Gastroesophageal sphincter (tissue), 4 donors: ENCODE results near the gene TADA2B. TPM values are rescaled to one million over a fixed set of nuclear protein-coding genes. Genes with fewer than 3 reads are reported as not detected.
A peak's percentile ranks its signal among the peaks of the same experiment; 100 is the strongest.

Source experiments
- ATAC-seq: fragments of 150-250 bp; one replicate; pipeline ENCODE4 v1.9.1; 2016; ENCODE audit warnings: mild to moderate bottlenecking, moderate library complexity
- H3K27ac ChIP-seq, 4 donors: fragments of 200-600 bp; sonication (generic) in 3 of 4; 1 replicate in 3 of 4; 2 replicates in 1 of 4; pipeline ENCODE4 v1.5.1; 2016 to 2019
- H3K27me3 ChIP-seq: fragments of 200-600 bp; sonication (generic); one replicate; pipeline ENCODE4 v1.5.1; 2019
- H3K36me3 ChIP-seq, 2 donors: fragments of 200-600 bp; sonication (generic); one replicate each; pipeline ENCODE4 v1.5.1; 2019; ENCODE audit warnings: control low read depth in 1 of 2
- H3K4me1 ChIP-seq, 3 donors: fragments of 200-600 bp; sonication (generic); 1 replicate in 2 of 3; 2 replicates in 1 of 3; pipeline ENCODE4 v1.5.1; 2016 to 2019; ENCODE audit warnings: control low read depth in 2 of 3
- H3K4me3 ChIP-seq, 2 donors: fragments of 200-600 bp; sonication (generic); one replicate each; pipeline ENCODE4 v1.5.1; 2019; ENCODE audit warnings: mild to moderate bottlenecking in 1 of 2, moderate library complexity in 1 of 2
- H3K9me3 ChIP-seq, 3 donors: fragments of 200-600 bp; sonication (generic); one replicate each; pipeline ENCODE4 v1.5.1; 2017 to 2019; ENCODE audit warnings: control low read depth in 2 of 3
- CTCF ChIP-seq, 4 experiments: fragments of 200-600 bp in 2 of 4; fragments of 450-650 bp in 2 of 4; sonication (generic) in 1 of 4; IDR thresholded peaks; one replicate each; pipeline ENCODE4 v1.5.1; 2017 to 2019; ENCODE audit warnings: antibody characterized with exemption in 4 of 4, mild to moderate bottlenecking in 2 of 4, moderate library complexity in 2 of 4
- EP300 ChIP-seq: sonication (generic); formaldehyde crosslinking; IDR thresholded peaks from one replicate; pipeline ENCODE4 v1.6.1; 2017; ENCODE audit warnings: antibody characterized with exemption, mild to moderate bottlenecking
- POLR2A ChIP-seq, 2 donors: fragments of 450-650 bp; IDR thresholded peaks; one replicate each; pipeline ENCODE4 v1.6.1; 2017; ENCODE audit warnings: antibody characterized with exemption in 2 of 2, mild to moderate bottlenecking in 2 of 2, moderate library complexity in 1 of 2
- POLR2AphosphoS5 ChIP-seq: sonication (generic); formaldehyde crosslinking; IDR thresholded peaks from one replicate; pipeline ENCODE4 v1.6.1; 2017; ENCODE audit warnings: antibody characterized with exemption
- WGBS, 2 donors: methylation state at CpG; one replicate each; pipeline ENCODE4 v1.1.5; 2018; ENCODE audit warnings: low coverage in 1 of 2; 5-methylcytosine and 5-hydroxymethylcytosine counted together
- total RNA-seq, 4 donors: library from RNA; depleted of rRNA; stranded (reverse); fragments of >200 nt; gene quantifications; one replicate each; pipeline ENCODE4 v1.1.0, GENCODE V29; 2016

Gene TADA2B
- total RNA-seq, 4 donors from 2014 or later: 20.5 to 37.3 (median 28.1) TPM

- Histone ChIP-seq H3K27ac (no peak overlapping the region), H3K4me3 (no peak overlapping the region), H3K9me3 (no peaks in the 10 kb centered on the region), H3K4me1 (peaks cover 0 to 76% (median 22%) of the 10 kb centered on the region in 3 donors), H3K36me3 (peaks cover 0 to 28% of the 10 kb centered on the region in 2 donors), H3K27me3 (no peaks in the 10 kb centered on the region)
- TF ChIP-seq POLR2AphosphoS5 (no peak), CTCF (IDR thresholded peaks at IDR 0.05) (no peak), POLR2A (IDR thresholded peaks at IDR 0.05) (no peak), EP300 (no peak)
- ATAC-seq: no peak
- 76% methylated on average over 5 of the region's 11 CpGs; no CpG with 5 or more reads in 1 of the 2 donors for WGBS, 2 donors
Measured at GRCh38 chr4:7049739-7050138, 6.6 kb downstream of the TADA2B start.

GRCh38 chr4:7050481-7051143, 7.4 kb downstream of the TADA2B start:
- no peak for TF ChIP-seq CTCF (IDR thresholded peaks at IDR 0.05)
- TF ChIP-seq POLR2AphosphoS5: no peak
- no peak for TF ChIP-seq POLR2A (IDR thresholded peaks at IDR 0.05)
- TF ChIP-seq EP300: no peak

GRCh38 chr4:7051144-7051495, 7.9 kb downstream of the TADA2B start:
- Histone ChIP-seq H3K4me1 (peaks cover 0 to 62% (median 12%) of the 10 kb centered on the region in 3 donors), H3K36me3 (peaks cover 0 to 42% of the 10 kb centered on the region in 2 donors), H3K27ac (no peak overlapping the region), H3K4me3 (no peak overlapping the region), H3K9me3 (no peaks in the 10 kb centered on the region), H3K27me3 (no peaks in the 10 kb centered on the region)
- no peak for ATAC-seq
- WGBS, 2 donors: 70% methylated on average over 3 of the region's 12 CpGs; no CpG with 5 or more reads in 1 of the 2 donors
- TF ChIP-seq CTCF (IDR thresholded peaks at IDR 0.05) (no peak), POLR2AphosphoS5 (no peak), POLR2A (IDR thresholded peaks at IDR 0.05) (no peak), EP300 (no peak)

More at GRCh38 chr4:7050481-7051143, 7.4 kb downstream of the TADA2B start:
- H3K4me3 ChIP-seq: no peak overlapping the region
- no CpG with 5 or more reads among the region's 36 CpGs for WGBS, 2 donors
- H3K9me3 ChIP-seq: no peaks in the 10 kb centered on the region
- ATAC-seq: no peak
- H3K27me3 ChIP-seq: no peaks in the 10 kb centered on the region
- H3K36me3 ChIP-seq: peaks cover 0 to 37% of the 10 kb centered on the region in 2 donors
- H3K27ac ChIP-seq: no peak overlapping the region
- H3K4me1 ChIP-seq: peaks cover 0 to 67% (median 13%) of the 10 kb centered on the region in 3 donors

- no CpG with 5 or more reads among the region's 14 CpGs for WGBS, 2 donors
- Histone ChIP-seq H3K4me3 (no peak overlapping the region), H3K36me3 (peaks cover 0 to 50% of the 10 kb centered on the region in 2 donors), H3K27ac (no peak overlapping the region), H3K9me3 (no peaks in the 10 kb centered on the region), H3K4me1 (peaks cover 0 to 54% (median 4%) of the 10 kb centered on the region in 3 donors), H3K27me3 (no peaks in the 10 kb centered on the region)
- no peak for ATAC-seq
- TF ChIP-seq EP300: no peak
- TF ChIP-seq CTCF (IDR thresholded peaks at IDR 0.05): no peak
- TF ChIP-seq POLR2A (IDR thresholded peaks at IDR 0.05): no peak
- TF ChIP-seq POLR2AphosphoS5: no peak
Measured at GRCh38 chr4:7051905-7052304, 8.7 kb downstream of the TADA2B start.

DNA sequence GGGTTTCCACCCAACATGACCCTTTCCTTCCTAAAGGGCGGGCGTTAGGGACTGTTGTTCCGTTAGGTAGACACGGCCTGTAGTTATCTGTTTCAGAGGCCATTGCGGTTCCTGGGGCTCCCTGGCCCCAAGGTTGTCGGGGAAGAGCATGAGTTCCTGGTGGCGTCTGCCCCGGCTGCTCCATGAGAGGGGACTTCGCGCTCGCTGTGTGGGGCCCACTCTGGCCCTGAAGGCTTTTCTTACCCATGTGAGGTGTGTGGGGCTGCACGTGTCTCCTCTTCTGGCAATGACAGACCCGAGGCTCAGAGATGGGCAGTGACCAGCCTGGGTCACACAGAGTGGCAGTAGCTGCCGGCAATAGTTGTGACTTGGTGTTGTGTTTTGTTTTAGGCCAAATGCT, 9.1 kb downstream of the TADA2B start:
- ATAC-seq: no peak
- TF ChIP-seq EP300: no peak
- TF ChIP-seq CTCF (IDR thresholded peaks at IDR 0.05): no peak
- no peak for TF ChIP-seq POLR2A (IDR thresholded peaks at IDR 0.05)
- TF ChIP-seq POLR2AphosphoS5: no peak
- H3K4me1 ChIP-seq: peaks cover 0 to 50% (median 4%) of the 10 kb centered on the region in 3 donors
- no peaks in the 10 kb centered on the region for H3K9me3 ChIP-seq
- H3K36me3 ChIP-seq: peaks cover 0 to 54% of the 10 kb centered on the region in 2 donors
- H3K27me3 ChIP-seq: no peaks in the 10 kb centered on the region
- peak overlapping the region in 1 of 4 donors; percentile 39 for H3K27ac ChIP-seq
- no CpG with 5 or more reads among the region's 14 CpGs for WGBS, 2 donors
- no peak overlapping the region for H3K4me3 ChIP-seq
